Cardiac fibroblast (primary cell): Measurements from ENCODE around the gene PPP2R3C.
"Not testable (repeated sequence)": the region's sequence is repeated elsewhere in the genome, so short reads cannot be mapped to it uniquely, and the experiment has no call there.

Experiments used
- DNase-seq, 2 donors: peaks; one replicate each; pipeline versions ENCODE4 v3.0.0 to v3.0.0-alpha.2; 2010; ENCODE audit warnings: low read depth in 2 of 2
- H3K4me3 ChIP-seq, 2 donors: replicated peaks in 1 of 2; 1 replicate in 1 of 2; 2 replicates in 1 of 2; pipeline ENCODE4 v1.5.1; 2011; ENCODE audit warnings: low read depth in 2 of 2, low read length in 2 of 2, mild to moderate bottlenecking in 2 of 2, moderate library complexity in 1 of 2
- TF ChIP-seq, protein P1 (sequence below): IDR thresholded peaks from one replicate; pipeline ENCODE4 v1.5.1; 2011; ENCODE audit warnings: low read depth, mild to moderate bottlenecking, low read length, inconsistent platforms

The PPP2R3C gene

DNA sequence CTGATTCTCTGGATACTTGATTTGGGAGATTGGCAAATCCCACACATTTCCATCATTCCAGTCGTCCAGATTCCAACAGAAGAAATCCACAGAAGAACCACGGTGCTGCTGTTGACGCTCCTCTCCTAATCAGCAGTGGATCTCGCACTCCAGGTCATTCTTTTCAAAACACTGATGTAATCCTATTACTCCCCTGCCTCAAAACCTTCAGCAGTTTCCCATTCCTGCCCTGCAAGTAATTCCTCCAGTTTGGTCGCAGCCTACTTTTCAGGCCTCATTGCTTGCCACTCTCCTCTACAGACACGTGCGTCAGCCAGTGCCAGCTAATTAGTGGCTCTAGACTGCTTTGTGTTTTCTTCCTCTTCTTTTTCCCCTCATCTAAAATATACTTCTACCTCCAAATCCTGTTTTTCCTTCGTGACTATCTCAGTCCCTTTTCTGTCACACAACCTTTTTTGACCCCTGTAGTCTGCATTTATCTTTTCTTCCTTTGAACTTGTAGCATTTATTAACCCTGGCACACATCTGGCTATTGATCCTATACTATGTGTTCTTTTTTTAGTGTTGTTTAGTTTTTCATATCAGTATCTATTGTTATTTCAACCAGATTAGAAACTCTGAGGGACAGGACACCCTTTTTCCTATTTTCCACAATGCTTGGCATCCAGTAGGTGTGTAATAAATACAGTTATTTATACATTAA, 37.3 kb upstream of the PPP2R3C start:
- H3K4me3 ChIP-seq: no peak overlapping the region
- no peak for DNase-seq
- TF ChIP-seq, protein P1, sequence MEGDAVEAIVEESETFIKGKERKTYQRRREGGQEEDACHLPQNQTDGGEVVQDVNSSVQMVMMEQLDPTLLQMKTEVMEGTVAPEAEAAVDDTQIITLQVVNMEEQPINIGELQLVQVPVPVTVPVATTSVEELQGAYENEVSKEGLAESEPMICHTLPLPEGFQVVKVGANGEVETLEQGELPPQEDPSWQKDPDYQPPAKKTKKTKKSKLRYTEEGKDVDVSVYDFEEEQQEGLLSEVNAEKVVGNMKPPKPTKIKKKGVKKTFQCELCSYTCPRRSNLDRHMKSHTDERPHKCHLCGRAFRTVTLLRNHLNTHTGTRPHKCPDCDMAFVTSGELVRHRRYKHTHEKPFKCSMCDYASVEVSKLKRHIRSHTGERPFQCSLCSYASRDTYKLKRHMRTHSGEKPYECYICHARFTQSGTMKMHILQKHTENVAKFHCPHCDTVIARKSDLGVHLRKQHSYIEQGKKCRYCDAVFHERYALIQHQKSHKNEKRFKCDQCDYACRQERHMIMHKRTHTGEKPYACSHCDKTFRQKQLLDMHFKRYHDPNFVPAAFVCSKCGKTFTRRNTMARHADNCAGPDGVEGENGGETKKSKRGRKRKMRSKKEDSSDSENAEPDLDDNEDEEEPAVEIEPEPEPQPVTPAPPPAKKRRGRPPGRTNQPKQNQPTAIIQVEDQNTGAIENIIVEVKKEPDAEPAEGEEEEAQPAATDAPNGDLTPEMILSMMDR: no peak

DNA sequence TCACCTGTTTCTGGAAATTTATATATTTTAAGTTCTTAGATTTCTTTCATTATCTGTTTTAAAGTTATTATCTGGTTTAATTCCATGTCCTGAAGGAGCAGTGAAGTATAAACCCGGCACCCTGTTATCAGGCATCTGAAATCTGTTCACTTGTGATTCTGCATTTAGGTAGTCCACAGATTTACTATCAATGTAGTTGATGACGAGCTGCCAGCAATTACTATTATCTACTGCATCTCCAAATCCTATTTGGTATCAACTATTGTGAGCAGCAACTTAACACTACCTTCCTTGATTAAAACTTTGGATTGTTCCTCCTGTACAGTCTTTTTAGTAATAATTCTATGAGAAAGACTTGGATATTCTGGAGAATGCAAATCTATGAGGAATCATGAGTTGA, 36.7 kb upstream of the PPP2R3C start:
- no peak for DNase-seq
- no peak overlapping the region for H3K4me3 ChIP-seq
- TF ChIP-seq, protein P1: no peak

DNA sequence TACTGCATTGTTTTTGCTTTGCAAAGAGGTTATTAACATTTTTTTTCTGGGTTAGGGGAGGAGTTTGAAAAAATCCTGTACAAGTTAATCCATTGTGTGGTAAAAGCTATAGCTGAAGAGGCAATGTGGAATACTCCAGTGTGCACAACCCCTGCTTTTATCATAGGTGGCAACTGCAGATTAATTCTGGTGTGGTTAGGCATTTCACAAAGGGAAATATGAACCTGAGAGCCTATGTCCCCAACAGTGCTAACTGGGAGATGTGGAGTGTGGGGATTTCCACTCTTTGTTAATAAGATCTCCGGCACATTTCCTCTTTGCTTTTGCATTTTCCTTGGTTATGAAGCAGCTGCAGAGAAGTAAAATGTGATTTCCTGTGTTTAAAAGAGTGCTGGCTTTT, 34.2 kb upstream of the PPP2R3C start:
- TF ChIP-seq, protein P1: no peak
- H3K4me3 ChIP-seq: no peak overlapping the region
- DNase-seq: peak; percentile 52 to 80

DNA sequence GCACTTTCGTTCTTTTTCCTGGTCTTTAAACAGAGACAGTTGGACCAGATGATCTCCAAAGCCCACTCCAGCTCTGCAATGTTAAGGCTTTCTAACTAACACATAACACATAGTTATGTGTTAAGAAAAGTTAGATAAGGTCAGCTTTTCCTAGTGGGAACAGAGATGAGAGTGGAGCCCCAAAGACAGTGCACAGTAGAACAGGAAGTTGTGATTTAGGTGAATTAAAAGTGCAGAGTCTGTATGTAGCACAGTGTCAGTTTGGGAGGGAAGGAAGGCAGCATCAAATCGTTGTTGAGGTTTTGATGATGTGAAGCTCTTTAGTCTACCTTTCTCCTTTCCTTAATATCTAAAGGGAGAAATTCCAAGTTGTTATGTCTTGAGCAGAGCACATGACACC, 32.2 kb upstream of the PPP2R3C start:
- TF ChIP-seq, protein P1: no peak
- no peak for DNase-seq
- no peak overlapping the region for H3K4me3 ChIP-seq

DNA sequence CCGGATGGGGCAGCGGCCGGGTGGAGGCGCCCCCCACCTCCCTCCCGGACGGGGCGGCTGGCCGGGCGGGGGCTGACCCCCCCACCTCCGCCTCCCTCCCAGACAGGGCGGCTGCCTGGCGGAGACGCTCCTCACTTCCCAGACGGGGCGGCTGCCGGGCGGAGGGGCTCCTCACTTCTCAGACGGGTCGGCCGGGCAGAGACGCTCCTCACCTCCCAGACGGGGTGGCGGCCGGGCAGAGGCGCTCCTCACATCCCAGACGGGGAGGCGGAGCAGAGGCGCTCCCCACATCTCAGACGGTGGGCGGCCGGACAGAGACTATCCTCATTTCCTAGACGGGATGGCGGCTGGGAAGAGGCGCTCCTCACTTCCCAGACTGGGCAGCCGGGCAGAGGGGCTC, 30.7 kb upstream of the PPP2R3C start:
- not testable (repeated sequence) for H3K4me3 ChIP-seq, DNase-seq

DNA sequence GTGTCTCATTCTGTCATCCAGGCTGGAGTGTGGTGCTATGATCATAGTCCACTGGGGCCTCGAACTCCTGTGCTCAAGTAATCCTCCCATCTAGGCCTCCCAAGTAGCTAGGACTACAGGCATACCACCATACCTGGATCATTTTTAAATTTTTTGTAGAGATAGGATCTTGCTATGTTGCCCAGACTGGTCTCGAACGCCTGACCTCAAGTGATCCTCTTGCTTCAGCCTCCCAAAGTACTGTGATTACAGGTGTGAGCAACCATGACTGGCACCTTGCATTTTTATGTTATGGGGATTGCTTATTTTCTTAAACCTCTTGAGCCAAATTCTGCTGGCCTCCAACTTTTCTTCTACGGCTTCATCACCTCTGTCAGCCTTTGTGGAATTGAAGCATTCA, 27.4 kb upstream of the PPP2R3C start:
- TF ChIP-seq, protein P1: no peak
- no peak for DNase-seq
- no peak overlapping the region for H3K4me3 ChIP-seq

DNA sequence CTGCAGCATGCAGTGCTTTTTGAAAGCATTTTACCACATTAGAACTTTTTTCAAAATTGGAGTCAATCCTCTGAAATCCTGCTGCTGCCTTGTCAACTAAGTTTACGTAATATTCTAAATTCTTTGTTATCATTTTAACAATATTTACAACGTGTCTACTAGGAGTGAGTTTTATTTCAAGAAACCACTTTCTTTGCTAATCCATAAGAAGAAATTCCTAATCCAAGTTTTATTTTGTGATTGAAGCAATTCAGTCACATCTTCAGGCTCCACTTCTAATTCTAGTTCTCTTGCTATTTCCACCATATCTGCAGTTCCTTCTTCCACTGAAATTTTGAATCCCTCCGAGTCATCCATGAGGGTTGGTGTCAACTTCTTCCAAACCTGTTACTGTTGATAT, 25.9 kb upstream of the PPP2R3C start:
- TF ChIP-seq, protein P1: no peak
- no peak for DNase-seq
- no peak overlapping the region for H3K4me3 ChIP-seq
